Dermis blood vessel endothelial cell (primary cell): ENCODE measurements around the gene SLC13A1. TPM values are rescaled to one million over a fixed set of nuclear protein-coding genes. Genes with fewer than 3 reads are reported as not detected.
A peak's percentile ranks its signal among the peaks of the same experiment; 100 is the strongest.
"Not testable (repeated sequence)": the region's sequence is repeated elsewhere in the genome, so short reads cannot be mapped to it uniquely, and the experiment has no call there.

ENCODE experiments used
- DNase-seq: peaks from one replicate; pipeline ENCODE4 v3.0.0; 2010
- total RNA-seq: library from RNA; depleted of rRNA; stranded (reverse); fragments of >200 nt; gene quantifications from 2 replicates; pipeline ENCODE4 v1.2.3, GENCODE V29; 2014

SLC13A1 gene, protein sequence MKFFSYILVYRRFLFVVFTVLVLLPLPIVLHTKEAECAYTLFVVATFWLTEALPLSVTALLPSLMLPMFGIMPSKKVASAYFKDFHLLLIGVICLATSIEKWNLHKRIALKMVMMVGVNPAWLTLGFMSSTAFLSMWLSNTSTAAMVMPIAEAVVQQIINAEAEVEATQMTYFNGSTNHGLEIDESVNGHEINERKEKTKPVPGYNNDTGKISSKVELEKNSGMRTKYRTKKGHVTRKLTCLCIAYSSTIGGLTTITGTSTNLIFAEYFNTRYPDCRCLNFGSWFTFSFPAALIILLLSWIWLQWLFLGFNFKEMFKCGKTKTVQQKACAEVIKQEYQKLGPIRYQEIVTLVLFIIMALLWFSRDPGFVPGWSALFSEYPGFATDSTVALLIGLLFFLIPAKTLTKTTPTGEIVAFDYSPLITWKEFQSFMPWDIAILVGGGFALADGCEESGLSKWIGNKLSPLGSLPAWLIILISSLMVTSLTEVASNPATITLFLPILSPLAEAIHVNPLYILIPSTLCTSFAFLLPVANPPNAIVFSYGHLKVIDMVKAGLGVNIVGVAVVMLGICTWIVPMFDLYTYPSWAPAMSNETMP
- not detected in 2 replicates for total RNA-seq

GRCh38 chr7:123199883-123200282, at the start of gene SLC13A1:
SLC13A1 (minus strand) TSS chr7:123199969; CDS start chr7:123199946, 23 bp downstream.
- no peak for DNase-seq

- DNase-seq = no peak
Measured at GRCh38 chr7:123244768-123245167, 45.0 kb upstream of the SLC13A1 start.

- no peak for DNase-seq
Measured at GRCh38 chr7:123242467-123243092, 42.8 kb upstream of the SLC13A1 start.

- no peak for DNase-seq
Measured at GRCh38 chr7:123241809-123242208, 42.0 kb upstream of the SLC13A1 start.

DNA sequence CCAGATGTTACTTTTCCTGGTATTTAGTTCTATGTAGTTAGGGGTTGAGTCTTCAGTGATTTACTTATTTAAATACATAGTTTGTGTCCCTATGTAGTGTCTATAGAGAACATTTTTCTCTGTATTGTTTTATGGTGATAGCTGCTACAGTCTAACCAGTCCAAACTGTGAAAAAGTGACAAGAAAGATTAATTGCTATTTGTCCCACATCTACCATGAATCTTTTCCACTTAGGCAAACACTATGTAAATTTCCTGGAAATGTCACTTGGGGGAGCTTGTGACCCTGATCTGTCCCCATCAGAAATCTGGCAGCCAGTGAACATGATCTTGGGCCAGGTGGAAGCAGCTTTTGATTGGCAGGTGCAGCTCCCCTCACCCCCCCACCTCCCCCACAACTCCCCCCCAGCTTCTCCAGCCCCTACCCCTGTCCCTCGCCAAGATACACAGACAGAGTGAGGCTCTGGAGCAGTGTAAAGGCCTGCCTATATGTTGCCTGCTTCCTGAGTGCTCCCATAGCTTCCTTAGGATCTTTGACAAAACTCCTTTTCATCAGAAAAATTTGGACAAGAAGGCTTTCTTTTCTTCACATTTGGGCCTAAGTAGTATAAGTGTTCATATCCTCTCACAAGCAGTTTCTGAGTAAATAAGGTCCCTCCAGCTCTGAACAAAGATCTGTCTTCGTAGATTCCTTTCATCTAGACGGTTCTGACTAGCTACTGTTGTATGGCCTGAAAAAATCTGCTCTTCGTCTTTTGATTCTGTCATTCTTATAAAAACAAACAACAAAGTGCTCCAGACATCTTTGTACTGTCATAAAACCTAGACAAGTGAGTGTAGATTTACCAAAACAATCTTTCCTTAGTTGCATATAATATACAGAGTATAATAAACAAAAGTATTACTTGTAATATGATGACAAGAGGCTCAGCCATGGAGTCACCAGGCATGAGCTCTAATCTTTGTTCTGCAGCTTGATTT, 31.5 kb upstream of the SLC13A1 start:
- no peak for DNase-seq

- no peak for DNase-seq
Measured at GRCh38 chr7:123230603-123231002, 30.8 kb upstream of the SLC13A1 start.

GRCh38 chr7:123230147-123230546, 30.4 kb upstream of the SLC13A1 start:
- DNase-seq = no peak

GRCh38 chr7:123229426-123229825, 29.7 kb upstream of the SLC13A1 start:
- DNase-seq = no peak

DNA sequence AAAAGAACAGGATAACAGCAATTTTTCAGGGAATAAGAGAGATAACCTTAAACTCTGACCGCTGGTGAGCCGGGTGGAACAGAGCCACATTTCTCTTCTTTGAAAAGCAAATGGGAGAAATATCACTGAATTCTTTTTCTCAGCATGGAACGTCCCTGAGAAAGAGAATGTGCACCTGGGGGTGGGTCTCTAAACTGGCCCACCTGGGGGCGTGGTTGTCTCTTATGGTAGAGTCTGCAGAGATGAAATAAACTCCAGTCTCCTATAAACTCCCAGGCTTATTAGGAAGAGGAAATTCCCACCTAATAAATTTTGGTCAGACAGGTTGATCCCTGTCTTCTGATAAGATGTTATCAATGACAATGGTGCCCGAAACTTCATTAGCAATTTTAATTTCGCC, 27.9 kb upstream of the SLC13A1 start:
- DNase-seq = not testable (repeated sequence)

GRCh38 chr7:123220396-123220795, 20.6 kb upstream of the SLC13A1 start:
- DNase-seq = peak; percentile 11

GRCh38 chr7:123218866-123219265, 19.1 kb upstream of the SLC13A1 start:
- no peak for DNase-seq

DNA sequence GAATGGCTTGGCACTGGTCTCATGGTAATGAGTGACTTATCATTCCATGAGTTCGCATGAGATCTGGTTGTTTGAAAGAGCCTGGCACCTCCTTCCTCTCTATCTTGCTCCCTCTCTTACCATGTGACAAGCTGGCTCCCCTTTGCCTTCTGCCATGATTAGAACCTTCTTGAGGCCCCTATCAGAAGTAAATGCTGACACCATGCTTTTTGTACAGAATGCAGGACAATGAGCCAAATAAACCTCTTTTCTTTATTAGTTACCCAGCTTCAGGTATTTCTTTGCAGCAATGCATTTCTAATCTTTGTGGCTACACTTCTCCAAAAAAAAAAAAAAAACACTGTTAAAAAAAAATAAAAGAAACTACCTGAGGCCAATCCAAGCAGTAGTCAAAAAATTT, 17.1 kb upstream of the SLC13A1 start:
- DNase-seq = no peak

DNA sequence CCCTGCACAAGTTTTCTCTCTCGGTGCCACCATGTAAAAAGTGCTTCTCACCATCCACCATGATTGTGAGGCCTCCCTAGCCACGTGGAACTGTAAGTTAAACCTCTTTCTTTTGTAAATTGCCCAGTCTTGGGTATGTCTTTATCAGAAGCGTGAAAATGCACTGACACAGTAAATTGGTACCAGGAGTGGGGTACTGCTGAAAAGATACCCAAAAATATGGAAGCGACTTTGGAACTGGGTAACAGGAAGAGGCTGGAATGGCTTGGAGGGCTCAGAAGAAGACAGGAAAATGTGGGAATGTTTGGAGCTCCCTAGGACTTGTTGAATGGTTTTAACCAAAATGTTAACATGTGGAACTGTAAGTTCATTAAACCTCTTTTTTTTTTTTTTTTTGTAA, 15.6 kb upstream of the SLC13A1 start:
- DNase-seq = no peak

GRCh38 chr7:123211545-123211944, 11.8 kb upstream of the SLC13A1 start:
- DNase-seq = no peak

DNA sequence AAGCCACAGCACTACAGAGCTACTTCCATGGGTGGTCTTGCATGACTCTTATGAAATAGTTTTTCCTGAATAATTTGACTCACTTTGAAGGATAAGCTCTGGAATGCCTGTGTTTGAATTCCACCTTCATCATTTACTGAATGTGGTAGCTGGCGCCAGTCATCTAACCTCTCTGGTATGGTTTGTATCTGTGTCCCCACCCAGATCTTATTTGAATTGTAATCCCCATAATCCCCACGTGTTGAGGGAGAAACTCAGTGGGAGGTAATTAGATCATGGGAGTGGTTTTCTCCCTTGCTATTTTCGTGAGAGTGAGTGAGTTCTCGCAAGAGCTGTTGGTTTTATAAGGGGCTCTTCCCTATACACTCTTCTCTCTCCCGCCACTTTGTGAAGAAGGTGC, 11.2 kb upstream of the SLC13A1 start:
- DNase-seq = no peak

DNA sequence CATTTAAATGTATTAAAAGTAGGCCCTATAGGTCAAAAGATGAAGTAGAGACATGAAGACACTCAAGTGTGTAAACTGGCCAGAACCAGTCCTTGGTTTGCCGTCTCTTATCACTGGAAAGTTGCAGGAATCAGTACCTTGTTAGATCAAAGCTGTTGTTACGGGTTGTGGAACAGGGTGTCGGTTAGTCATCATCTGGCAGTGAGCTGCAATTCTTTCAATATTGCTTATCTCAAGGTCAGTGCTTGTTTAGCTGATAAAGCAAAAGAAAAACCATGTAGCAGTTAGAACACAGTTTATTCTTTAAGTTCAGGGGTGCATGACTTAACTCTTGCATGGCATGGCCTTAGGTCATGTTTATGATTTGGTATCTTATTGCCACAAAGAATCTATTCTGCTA, 10.0 kb upstream of the SLC13A1 start:
- no peak for DNase-seq

- DNase-seq = peak; percentile 16
Measured at GRCh38 chr7:123208793-123209192, 9.0 kb upstream of the SLC13A1 start.

DNA sequence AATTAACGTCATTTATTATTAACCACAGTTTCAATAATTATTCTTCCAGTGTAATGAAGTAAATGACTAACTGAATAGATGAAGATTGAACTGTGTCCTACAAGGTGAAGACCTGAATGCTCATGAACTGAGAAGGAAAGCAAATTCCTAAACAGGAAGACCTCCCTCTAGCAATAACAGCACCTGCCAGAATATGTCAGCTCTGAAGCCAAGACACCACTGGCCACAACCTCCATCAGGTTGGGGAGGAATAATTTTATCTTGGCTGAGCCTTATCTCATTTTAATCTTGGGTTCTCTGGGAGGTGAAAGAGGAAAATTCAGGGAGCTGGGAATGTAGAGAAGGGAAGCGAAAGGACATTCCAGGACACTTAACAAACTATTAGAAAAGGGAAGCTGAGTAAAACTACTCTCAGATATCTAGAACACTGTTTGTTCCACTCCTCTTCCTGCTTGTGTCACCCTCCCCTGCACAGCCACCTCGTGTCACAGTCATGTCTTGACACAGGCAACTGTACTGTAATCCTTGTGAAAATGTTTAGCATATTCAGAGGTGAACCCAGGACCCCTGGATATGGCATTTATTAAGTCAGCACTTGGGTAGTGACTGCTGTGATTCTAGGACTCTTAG, 4.6 kb upstream of the SLC13A1 start:
- DNase-seq = no peak

DNA sequence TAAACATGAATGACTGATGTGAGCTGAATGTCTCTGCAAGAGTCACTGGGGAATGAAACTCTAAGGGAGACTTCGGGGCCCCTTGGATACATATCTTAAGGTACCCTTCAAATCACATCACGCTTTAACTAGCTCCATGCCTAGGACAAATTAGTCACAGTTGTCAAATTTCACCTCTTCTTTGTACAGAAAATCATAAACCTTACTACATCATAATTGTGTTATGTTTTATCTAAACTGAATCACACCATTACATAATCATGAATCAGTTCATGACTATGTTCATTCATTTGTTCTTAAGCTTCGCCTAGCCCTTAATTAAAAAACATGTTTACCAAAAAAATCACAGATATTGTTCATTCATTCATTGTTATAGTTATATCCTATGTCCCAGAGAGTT, 2.1 kb upstream of the SLC13A1 start:
- no peak for DNase-seq

DNA sequence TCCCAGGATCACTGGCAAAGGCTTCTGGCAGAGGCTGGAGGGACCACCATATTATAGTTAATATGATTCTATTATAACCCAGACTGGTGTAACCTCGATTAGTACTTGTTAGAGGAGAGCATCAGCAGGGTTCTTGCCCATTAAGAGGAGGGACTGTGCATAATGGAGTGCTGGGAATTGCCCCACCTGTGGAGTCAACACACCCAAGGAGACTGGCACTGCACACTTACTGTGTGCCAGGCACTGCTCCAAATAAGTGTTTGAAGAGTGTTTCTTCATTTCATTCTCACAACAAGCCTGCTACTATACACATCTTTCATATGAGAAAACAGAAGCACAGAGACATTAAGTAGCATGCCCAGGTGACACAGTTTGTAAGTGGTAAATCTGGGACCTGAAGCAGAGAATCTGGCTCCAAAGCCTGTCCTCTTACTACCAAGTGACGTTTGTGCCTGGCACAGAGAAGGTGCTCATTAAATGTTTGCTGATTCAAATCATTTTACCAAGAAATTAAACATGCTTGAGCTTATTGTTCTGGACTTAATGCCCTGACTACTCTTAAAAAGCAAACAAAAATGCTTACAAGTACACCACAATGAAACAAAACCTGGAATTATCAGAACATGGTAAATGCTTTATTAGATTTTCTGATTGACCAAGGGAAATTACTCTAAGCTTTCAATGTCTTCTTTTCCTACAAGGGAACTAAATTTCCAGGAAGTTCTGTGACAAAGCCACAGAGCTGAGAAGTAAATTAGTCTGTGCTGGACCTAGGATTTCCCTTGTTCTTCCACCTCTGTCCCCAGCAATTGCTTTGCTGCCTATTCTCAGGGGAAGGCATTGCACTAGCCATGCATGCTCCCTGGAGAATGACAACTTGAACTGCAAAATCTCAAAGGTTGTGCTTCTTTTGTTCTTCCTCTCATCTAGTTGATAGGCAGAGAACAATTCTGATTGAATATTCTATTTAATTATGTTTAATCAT, 809 bp downstream of the SLC13A1 start:
- no peak for DNase-seq

DNA sequence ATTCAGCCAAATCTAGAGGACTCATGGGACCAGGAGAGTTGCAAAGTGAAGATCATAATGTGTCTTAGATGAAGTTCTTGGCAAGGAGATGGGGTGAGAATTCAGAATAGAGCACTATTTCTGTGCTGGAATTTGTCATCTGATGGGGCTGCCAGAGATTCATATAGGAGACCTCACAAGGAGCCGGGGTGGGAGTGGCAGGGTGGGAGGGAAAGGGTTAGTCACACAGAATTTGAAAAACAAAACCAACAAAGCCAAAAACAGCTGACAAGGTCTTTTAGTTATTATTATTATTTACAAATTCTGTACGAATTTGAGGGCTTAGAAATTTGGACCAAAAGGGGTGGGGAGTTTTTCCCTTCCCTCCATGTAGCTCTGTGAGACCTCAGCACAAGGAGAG, 1.7 kb downstream of the SLC13A1 start:
- no peak for DNase-seq
